K562 (cell line): ENCODE data around the gene ZNF2. TPM values are rescaled to one million over a fixed set of nuclear protein-coding genes. Genes with fewer than 3 reads are reported as not detected.

Experiments used
- BCOR ChIP-seq: fragments of 450-650 bp; IDR thresholded peaks from 2 replicates; pipeline ENCODE4 v1.6.1; 2016
- ELK3 ChIP-seq: fragments of 450-650 bp; formaldehyde crosslinking; IDR thresholded peaks from 2 replicates; pipeline ENCODE4 v1.4.0; 2020; ENCODE audit warnings: mild to moderate bottlenecking
- GABPA ChIP-seq: fragments of 200-800 bp; sonication (Bioruptor generic); conservative IDR thresholded peaks from 2 replicates; pipeline ENCODE4 v1.6.1; 2016; ENCODE audit warnings: low read depth, missing genetic modification characterization, missing compliant biosample characterization
- ILK ChIP-seq: fragments of 450-650 bp; IDR thresholded peaks from 2 replicates; pipeline ENCODE4 v1.6.1; 2016; ENCODE audit warnings: missing genetic modification characterization, low read depth, mild to moderate bottlenecking, missing compliant biosample characterization, moderate library complexity, borderline replicate concordance
- MEIS2 ChIP-seq: fragments of 450-650 bp; IDR thresholded peaks from 2 replicates; pipeline ENCODE4 v1.6.1; 2014; ENCODE audit warnings: mild to moderate bottlenecking; ENCODE audit not compliant: partially characterized antibody
- MLX ChIP-seq, 2 experiments: fragments of 450-650 bp in 1 of 2; sonication (generic) in 1 of 2; formaldehyde crosslinking; conservative IDR thresholded peaks; 2 replicates each; pipeline versions ENCODE4 v1.4.0 to v1.8.1; 2020 to 2022; ENCODE audit warnings: mild to moderate bottlenecking in 1 of 2, missing genetic modification reagents in 1 of 2
- PHF20 ChIP-seq: fragments of 450-650 bp; IDR thresholded peaks from 2 replicates; pipeline ENCODE4 v1.6.1; 2018; ENCODE audit not compliant: partially characterized antibody
- POLR2AphosphoS2 ChIP-seq: IDR thresholded peaks from 2 replicates; pipeline ENCODE4 v1.6.1; 2012; ENCODE audit warnings: low read length, improper control_type of control experiment
- POLR2AphosphoS5 ChIP-seq: IDR thresholded peaks from 2 replicates; pipeline ENCODE4 v1.6.1; 2011; ENCODE audit warnings: mild to moderate bottlenecking, low read depth, low read length, moderate library complexity; ENCODE audit not compliant: control insufficient read depth, insufficient read depth
- SUPT5H ChIP-seq: fragments of 450-650 bp; IDR thresholded peaks from 2 replicates; pipeline ENCODE4 v1.6.1; 2016
- TAF7 ChIP-seq: fragments of 450-650 bp; IDR thresholded peaks from 2 replicates; pipeline ENCODE4 v1.6.1; 2016; ENCODE audit warnings: missing genetic modification characterization, missing compliant biosample characterization
- WHSC1 ChIP-seq: IDR thresholded peaks from one replicate; pipeline ENCODE4 v1.6.1; 2012; ENCODE audit warnings: low read length, control low read depth, inconsistent platforms
- ZBTB33 ChIP-seq: sonication (generic); formaldehyde crosslinking; IDR thresholded peaks from 2 replicates; pipeline ENCODE4 v1.8.1; 2023; ENCODE audit warnings: mild to moderate bottlenecking, missing genetic modification reagents
- ZBTB49 ChIP-seq: sonication (generic); formaldehyde crosslinking; IDR thresholded peaks from 2 replicates; pipeline ENCODE4 v1.8.0; 2022; ENCODE audit warnings: missing genetic modification reagents, mild to moderate bottlenecking, borderline replicate concordance
- ZNF140 ChIP-seq: fragments of 250-450 bp; sonication (Bioruptor Pico); IDR thresholded peaks from 2 replicates; pipeline ENCODE4 v1.8.0; 2021; ENCODE audit warnings: moderate library complexity, mild to moderate bottlenecking, inconsistent platforms
- polyA plus RNA-seq, 8 experiments: library from polyadenylated mRNA; depleted of rRNA in 4 of 8; stranded (reverse) in 5 of 8; unstranded in 3 of 8; fragments of >200 nt; fragmentation: Nextera tagmentation in 2 of 8; fragmentation: Illumina TruSeq in 1 of 8; extraction: Ambion mirVana in 2 of 8; extraction: Trizol in 1 of 8; gene quantifications; 2 replicates each; pipeline versions ENCODE4 v1.2.1 to v1.2.3, GENCODE V29; 2011 to 2014; ENCODE audit warnings: inconsistent platforms in 1 of 8, missing spikeins in 1 of 8
- total RNA-seq, 7 experiments: library from RNA; depleted of rRNA in 6 of 7; stranded (reverse); fragments of >200 nt in 6 of 7; fragmentation: Illumina TruSeq in 2 of 7; extraction: Trizol in 2 of 7; gene quantifications; 2 replicates each; pipeline versions ENCODE4 v1.2.1 to v1.2.3, GENCODE V29; 2011 to 2021; ENCODE audit warnings: low replicate concordance in 1 of 7
- TF ChIP-seq, protein P1 (sequence below): fragments of 250-450 bp; sonication (Bioruptor Pico); IDR thresholded peaks from 2 replicates; pipeline ENCODE4 v1.4.0; 2020; ENCODE audit warnings: mild to moderate bottlenecking, moderate library complexity
- TF ChIP-seq, protein P2 (sequence below): fragments of 250-450 bp; sonication (Bioruptor Pico); IDR thresholded peaks from 2 replicates; pipeline ENCODE4 v1.8.0; 2022; ENCODE audit warnings: moderate library complexity, mild to moderate bottlenecking, inconsistent platforms

Gene ZNF2
- total and polyA plus RNA-seq, 9 of the 15 experiments (the other 6 are each of a cell fraction or from before 2014, with no cell fraction given), result 1.6 to 4.5 (median 3.4) TPM

DNA sequence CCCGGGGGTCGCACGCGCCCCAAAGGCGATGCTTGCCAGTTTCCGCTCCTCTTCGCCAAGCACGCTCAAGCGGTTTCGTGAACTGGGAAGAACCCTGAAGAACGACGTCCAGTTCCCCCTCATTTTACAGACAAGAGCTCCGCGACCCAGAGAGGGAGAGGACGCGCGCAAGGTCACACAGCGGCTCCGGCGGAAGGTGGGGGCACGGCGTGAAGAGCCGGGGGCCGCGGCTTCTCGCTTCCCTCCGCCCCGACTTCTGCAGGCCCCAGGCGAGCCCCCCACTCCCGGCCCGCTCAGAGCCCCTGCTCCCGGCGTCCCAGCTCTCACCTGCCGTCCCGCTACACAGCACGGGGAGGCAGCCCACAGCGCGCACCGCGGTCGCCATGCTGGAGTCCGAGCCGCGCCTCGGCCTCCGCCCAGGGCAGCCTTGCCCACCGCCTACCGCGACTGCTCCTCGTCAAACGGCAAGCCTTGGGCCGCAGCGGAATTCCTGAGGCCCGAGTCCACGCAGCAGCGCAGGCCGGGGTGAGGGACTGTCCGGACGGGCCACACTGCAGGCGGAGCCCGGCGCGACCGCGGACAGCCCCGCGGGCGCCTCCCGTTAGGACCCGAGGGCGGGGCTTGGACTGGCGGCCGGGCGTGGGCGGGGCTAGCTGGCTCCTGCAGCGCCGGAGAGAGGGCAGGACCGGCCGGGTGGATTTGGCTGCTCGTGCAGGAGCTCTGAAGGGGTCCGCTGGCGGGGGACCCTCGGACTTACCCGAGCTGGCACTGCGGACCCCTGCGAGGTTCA lies 44.0 kb upstream of the ZNF2 start, which contains the start of gene MRPS5 (continued):
- TF ChIP-seq, protein P1, sequence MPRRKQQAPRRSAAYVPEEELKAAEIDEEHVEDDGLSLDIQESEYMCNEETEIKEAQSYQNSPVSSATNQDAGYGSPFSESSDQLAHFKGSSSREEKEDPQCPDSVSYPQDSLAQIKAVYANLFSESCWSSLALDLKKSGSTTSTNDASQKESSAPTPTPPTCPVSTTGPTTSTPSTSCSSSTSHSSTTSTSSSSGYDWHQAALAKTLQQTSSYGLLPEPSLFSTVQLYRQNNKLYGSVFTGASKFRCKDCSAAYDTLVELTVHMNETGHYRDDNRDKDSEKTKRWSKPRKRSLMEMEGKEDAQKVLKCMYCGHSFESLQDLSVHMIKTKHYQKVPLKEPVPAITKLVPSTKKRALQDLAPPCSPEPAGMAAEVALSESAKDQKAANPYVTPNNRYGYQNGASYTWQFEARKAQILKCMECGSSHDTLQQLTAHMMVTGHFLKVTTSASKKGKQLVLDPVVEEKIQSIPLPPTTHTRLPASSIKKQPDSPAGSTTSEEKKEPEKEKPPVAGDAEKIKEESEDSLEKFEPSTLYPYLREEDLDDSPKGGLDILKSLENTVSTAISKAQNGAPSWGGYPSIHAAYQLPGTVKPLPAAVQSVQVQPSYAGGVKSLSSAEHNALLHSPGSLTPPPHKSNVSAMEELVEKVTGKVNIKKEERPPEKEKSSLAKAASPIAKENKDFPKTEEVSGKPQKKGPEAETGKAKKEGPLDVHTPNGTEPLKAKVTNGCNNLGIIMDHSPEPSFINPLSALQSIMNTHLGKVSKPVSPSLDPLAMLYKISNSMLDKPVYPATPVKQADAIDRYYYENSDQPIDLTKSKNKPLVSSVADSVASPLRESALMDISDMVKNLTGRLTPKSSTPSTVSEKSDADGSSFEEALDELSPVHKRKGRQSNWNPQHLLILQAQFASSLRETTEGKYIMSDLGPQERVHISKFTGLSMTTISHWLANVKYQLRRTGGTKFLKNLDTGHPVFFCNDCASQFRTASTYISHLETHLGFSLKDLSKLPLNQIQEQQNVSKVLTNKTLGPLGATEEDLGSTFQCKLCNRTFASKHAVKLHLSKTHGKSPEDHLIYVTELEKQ (CRISPR knock-in tag), result no peak
- TF ChIP-seq WHSC1, result no peak
- peak; percentile 62 for TF ChIP-seq POLR2AphosphoS5
- peak; percentile 98 for TF ChIP-seq BCOR
- peak; percentile 83 for TF ChIP-seq SUPT5H
- TF ChIP-seq, protein P2, sequence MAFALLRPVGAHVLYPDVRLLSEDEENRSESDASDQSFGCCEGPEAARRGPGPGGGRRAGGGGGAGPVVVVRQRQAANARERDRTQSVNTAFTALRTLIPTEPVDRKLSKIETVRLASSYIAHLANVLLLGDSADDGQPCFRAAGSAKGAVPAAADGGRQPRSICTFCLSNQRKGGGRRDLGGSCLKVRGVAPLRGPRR (CRISPR knock-in tag), result no peak
- TF ChIP-seq MEIS2, result no peak
- no peak for TF ChIP-seq POLR2AphosphoS2
- 0 out of 2 replicates have a peak, but pooled peaks have one; percentile 30 for TF ChIP-seq GABPA (tag)
- TF ChIP-seq ILK, result no peak
- TF ChIP-seq TAF7 (tag), result no peak
- no peak for TF ChIP-seq ELK3
- no peak for TF ChIP-seq ZBTB33 (CRISPR knock-in tag)
- TF ChIP-seq ZNF140, result no peak
- no peak for TF ChIP-seq ZBTB49 (CRISPR knock-in tag)
- TF ChIP-seq MLX (CRISPR knock-in tag; conservative IDR thresholded peaks at IDR 0.05), result no peak
- peak; percentile 63 for TF ChIP-seq PHF20
